Kidney glomerular epithelial cell (primary cell): ENCODE measurements around the gene ID2.
A peak's percentile ranks its signal among the peaks of the same experiment; 100 is the strongest.

ENCODE experiments used
- DNase-seq: peaks from one replicate; lab custom pipeline; 2025; lab: John Stamatoyannopoulos, UW

Gene ID2

GRCh38 chr2:8669157-8669817 is 12.6 kb upstream of the ID2 start:
- DNase-seq, result no peak

GRCh38 chr2:8670580-8670979 is 11.3 kb upstream of the ID2 start:
- DNase-seq, result no peak

GRCh38 chr2:8671176-8671575 is 10.7 kb upstream of the ID2 start:
- no peak for DNase-seq

GRCh38 chr2:8671802-8672201 is 10.1 kb upstream of the ID2 start:
- no peak for DNase-seq

- DNase-seq, result no peak
These were observed 8.9 kb upstream of the ID2 start for GRCh38 chr2:8672940-8673339.

GRCh38 chr2:8673381-8673780 is 8.5 kb upstream of the ID2 start:
- no peak for DNase-seq

GRCh38 chr2:8674420-8675009 is 7.3 kb upstream of the ID2 start:
- DNase-seq, result no peak

GRCh38 chr2:8675543-8675942 is 6.3 kb upstream of the ID2 start:
- no peak for DNase-seq

DNA sequence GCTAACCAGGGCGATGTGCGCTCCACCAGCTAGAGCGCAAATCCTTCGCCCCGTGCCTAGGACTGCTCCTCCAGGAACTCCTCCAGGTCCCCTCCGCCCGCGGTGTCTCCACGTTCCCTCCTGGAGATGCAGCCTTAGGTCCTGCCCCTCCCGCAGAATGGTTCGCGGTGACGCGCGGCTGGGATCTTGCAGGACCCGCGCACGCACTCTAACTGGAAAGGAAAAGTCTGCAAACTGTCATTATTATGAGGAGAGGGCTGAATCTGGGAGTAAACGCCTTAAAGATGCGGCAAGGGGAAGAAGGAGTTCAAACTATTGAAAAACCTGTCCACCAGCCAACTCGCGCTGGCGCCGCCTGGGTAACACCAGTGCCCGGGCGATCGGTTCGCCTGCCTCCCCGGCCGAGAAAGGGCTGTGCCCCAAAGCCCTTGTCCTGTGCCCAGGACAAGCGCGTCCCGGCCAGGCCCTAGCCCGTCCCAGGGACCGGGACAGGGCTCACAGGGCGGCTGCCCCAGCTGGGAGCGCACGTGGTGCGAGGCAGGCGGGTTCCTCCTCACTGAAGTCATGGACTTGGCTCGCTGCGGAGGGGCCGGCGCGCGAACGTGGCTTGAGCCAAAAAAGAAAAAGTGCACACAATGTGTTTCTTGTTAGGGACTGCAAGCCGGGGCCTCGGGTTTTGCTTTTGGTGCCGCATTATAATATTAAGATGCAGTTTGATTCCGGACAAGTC is 5.5 kb upstream of the ID2 start:
- peak; percentile 38 for DNase-seq

GRCh38 chr2:8676921-8677645 is 4.8 kb upstream of the ID2 start:
- DNase-seq, result peak; percentile 64

DNA sequence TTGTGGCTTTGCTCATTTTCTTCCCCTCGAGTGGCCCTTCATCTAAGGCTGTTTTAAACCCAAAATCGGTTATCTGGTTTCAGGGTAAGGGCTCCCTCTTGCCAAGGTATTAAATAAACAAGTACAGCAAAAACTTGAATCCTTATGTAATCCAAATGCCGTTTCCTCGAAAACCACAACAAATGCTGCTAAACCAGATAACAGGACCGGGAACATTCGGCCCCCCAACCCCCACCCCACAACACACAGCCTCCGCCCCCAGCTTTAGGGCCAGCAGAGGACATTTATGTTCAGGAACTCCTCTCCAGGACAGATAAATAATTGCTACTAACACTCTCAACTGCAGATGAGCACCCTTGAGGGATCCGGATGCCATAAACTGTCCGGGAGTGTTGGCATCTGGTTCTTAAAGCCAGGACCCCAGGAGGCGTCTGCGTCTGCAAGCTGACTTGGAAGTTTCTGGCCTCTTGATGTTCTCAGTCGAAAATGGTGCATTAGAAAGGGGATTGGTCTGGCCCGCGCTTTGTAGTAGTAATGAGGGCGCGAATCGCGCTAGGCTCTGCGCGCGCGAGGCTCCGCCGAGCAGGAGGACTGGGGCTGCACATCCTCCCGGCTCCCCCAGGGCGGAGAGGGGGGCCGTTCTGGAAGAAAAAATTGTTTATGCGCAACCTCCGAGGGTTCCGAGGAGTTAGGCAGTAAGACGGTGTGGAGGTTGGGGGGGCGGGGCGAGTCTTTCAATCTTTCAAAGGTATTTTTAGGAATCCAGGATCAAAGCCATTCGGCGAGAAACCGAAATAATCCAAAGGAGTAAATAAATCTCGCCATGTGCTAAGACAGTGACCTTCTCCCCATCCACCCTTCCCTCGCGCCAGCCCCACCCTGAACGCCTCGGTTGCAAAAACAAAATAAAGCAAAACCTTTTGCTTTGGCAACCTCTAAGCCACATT is 3.9 kb upstream of the ID2 start:
- DNase-seq, result peak; percentile 76

DNA sequence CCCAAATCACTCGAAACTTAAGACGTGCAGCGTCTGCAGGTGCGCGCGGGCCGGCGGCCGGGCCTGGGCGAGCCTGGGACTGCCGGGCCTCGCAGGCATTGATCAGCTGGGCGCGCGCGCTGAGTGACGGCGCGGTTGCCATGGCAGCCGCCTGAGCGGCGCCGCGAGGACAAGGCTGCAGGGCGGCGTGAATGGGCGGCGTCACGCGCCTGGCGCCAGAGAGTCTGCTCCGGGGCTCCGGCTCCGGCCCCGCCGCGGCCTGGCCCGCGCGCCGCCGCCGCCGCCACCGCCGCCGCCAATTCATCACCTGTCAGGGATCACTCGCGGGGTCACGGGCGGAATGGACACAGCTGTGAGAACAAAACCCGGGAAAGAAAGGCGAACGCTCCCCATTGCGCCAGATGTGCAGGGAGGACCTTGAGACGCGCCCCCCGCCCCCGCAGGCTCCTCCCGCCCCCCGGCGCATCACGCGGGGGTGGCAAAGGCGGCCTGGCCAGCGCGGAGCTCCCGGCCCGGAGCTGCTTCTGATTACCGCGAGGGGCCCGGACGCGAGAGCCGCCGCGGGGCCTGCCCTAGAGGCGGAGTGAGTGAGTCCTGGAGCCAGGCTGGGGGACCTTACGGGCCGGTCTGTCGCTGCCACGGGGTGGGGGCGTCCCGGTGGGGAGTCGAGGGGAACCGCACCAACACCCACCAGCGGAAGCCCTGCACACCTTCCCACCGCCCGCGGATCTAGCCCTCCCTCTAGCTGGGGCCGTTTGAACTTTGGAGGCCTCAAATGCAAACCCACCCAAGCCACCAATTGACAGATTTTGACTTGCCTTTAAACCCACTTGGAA is 2.9 kb upstream of the ID2 start:
- peak; percentile 95 for DNase-seq

- peak; percentile 51 for DNase-seq
These were observed 2.4 kb upstream of the ID2 start for GRCh38 chr2:8679567-8679826.

- peak; percentile 94 for DNase-seq
These were observed 1.8 kb upstream of the ID2 start for GRCh38 chr2:8679827-8680731.

GRCh38 chr2:8680822-8681760 is 765 bp upstream of the ID2 start:
- DNase-seq, result peak; percentile 81

- DNase-seq, result peak; percentile 16
These were observed 1.1 kb downstream of the ID2 start for GRCh38 chr2:8682719-8683667.

GRCh38 chr2:8684540-8684877 is 2.7 kb downstream of the ID2 start:
- peak; percentile 41 for DNase-seq
